WTC11 (cell line): ENCODE data around the gene TMEM14C. TPM values are rescaled to one million over a fixed set of nuclear protein-coding genes. Genes with fewer than 3 reads are reported as not detected.

Source experiments
- ATAC-seq: fragments of 200-7000 bp; cut with Tn5 transposase; 2 replicates; pipeline ENCODE4 v1.10.0; 2021; ENCODE audit warnings: mild to moderate bottlenecking, moderate library complexity
- CTCF ChIA-PET: fragments of 300-600 bp; sonication (Branson Sonifier 250); formaldehyde crosslinking; loops from one replicate; lab custom pipeline; 2021; ENCODE audit warnings: antibody characterized with exemption; lab: Charles Lee
- POLR2A ChIA-PET: fragments of 350-600 bp; sonication (Branson Sonifier 250); formaldehyde crosslinking; loops from one replicate; lab custom pipeline; 2021; ENCODE audit warnings: antibody characterized with exemption; lab: Charles Lee
- DNase-seq: peaks from one replicate; pipeline ENCODE4 v3.0.0; 2021; ENCODE audit warnings: low spot score
- H3K27ac Mint-ChIP-seq: 2 replicates; pipeline ENCODE4 v1.8.0; 2021; ENCODE audit warnings: mixed read lengths
- H3K27me3 Mint-ChIP-seq: 2 replicates; pipeline ENCODE4 v1.8.0; 2021; ENCODE audit warnings: low read depth, mild to moderate bottlenecking, moderate library complexity, mixed read lengths
- H3K36me3 Mint-ChIP-seq: 2 replicates; pipeline ENCODE4 v1.8.0; 2021; ENCODE audit warnings: mixed read lengths
- H3K4me1 Mint-ChIP-seq: 2 replicates; pipeline ENCODE4 v1.8.0; 2022; ENCODE audit warnings: mixed read lengths
- H3K4me3 Mint-ChIP-seq: 2 replicates; pipeline ENCODE4 v1.8.0; 2021; ENCODE audit warnings: mild to moderate bottlenecking, moderate library complexity, mixed read lengths
- H3K9me3 Mint-ChIP-seq: 2 replicates; pipeline ENCODE4 v1.8.0; 2021; ENCODE audit warnings: mixed read lengths
- AFF4 ChIP-seq: sonication (generic); formaldehyde crosslinking; IDR thresholded peaks from 2 replicates; pipeline ENCODE4 v1.8.1; 2023; ENCODE audit warnings: mild to moderate bottlenecking, missing genetic modification reagents, borderline replicate concordance
- CREB1 ChIP-seq: sonication (generic); formaldehyde crosslinking; IDR thresholded peaks from 2 replicates; pipeline ENCODE4 v1.8.0; 2023; ENCODE audit warnings: mild to moderate bottlenecking, missing genetic modification reagents
- CTCF ChIP-seq: fragments of 200-600 bp; IDR thresholded peaks from 2 replicates; pipeline ENCODE4 v1.8.0; 2022; ENCODE audit warnings: antibody characterized with exemption
- ELF4 ChIP-seq: sonication (generic); formaldehyde crosslinking; IDR thresholded peaks from 2 replicates; pipeline ENCODE4 v1.8.1; 2022; ENCODE audit warnings: low read depth, mild to moderate bottlenecking, moderate library complexity, missing genetic modification reagents
- ESRRA ChIP-seq: sonication (generic); formaldehyde crosslinking; IDR thresholded peaks from 2 replicates; pipeline ENCODE4 v1.8.1; 2022; ENCODE audit warnings: mild to moderate bottlenecking, missing genetic modification reagents, borderline replicate concordance
- FOXJ3 ChIP-seq: sonication (generic); formaldehyde crosslinking; IDR thresholded peaks from 2 replicates; pipeline ENCODE4 v1.9.0; 2021; ENCODE audit warnings: missing genetic modification reagents, mild to moderate bottlenecking, borderline replicate concordance
- FOXK1 ChIP-seq: sonication (generic); formaldehyde crosslinking; IDR thresholded peaks from 2 replicates; pipeline ENCODE4 v1.8.0; 2022; ENCODE audit warnings: mild to moderate bottlenecking, moderate library complexity, missing genetic modification reagents
- FOXP1 ChIP-seq: sonication (generic); formaldehyde crosslinking; IDR thresholded peaks from 2 replicates; pipeline ENCODE4 v1.8.0; 2022; ENCODE audit warnings: missing genetic modification reagents, mild to moderate bottlenecking, moderate library complexity, borderline replicate concordance
- GABPB1 ChIP-seq: sonication (generic); formaldehyde crosslinking; IDR thresholded peaks from 2 replicates; pipeline ENCODE4 v1.8.1; 2023; ENCODE audit warnings: mild to moderate bottlenecking, missing genetic modification reagents
- IRF1 ChIP-seq: sonication (generic); formaldehyde crosslinking; IDR thresholded peaks from 2 replicates; pipeline ENCODE4 v1.8.0; 2023; ENCODE audit warnings: missing genetic modification reagents
- MXD4 ChIP-seq: fragments of 250-450 bp; sonication (Bioruptor Pico); IDR thresholded peaks from 2 replicates; pipeline ENCODE4 v1.8.0; 2021; ENCODE audit warnings: mild to moderate bottlenecking, moderate library complexity, borderline replicate concordance
- NFYB ChIP-seq: sonication (generic); formaldehyde crosslinking; conservative IDR thresholded peaks from 2 replicates; pipeline ENCODE4 v1.8.0; 2022; ENCODE audit warnings: low read depth, missing genetic modification reagents
- PRDM15 ChIP-seq: sonication (generic); formaldehyde crosslinking; IDR thresholded peaks from 2 replicates; pipeline ENCODE4 v1.8.0; 2022; ENCODE audit warnings: missing genetic modification reagents
- SMAD3 ChIP-seq: sonication (generic); formaldehyde crosslinking; IDR thresholded peaks from 2 replicates; pipeline ENCODE4 v1.8.0; 2022; ENCODE audit warnings: missing genetic modification reagents, mild to moderate bottlenecking, borderline replicate concordance
- SP1 ChIP-seq: sonication (generic); formaldehyde crosslinking; conservative IDR thresholded peaks from 2 replicates; pipeline ENCODE4 v1.8.1; 2022; ENCODE audit warnings: missing genetic modification reagents
- ZNF317 ChIP-seq: sonication (generic); formaldehyde crosslinking; IDR thresholded peaks from 2 replicates; pipeline ENCODE4 v1.8.1; 2023; ENCODE audit warnings: low read depth, mild to moderate bottlenecking, moderate library complexity, missing genetic modification reagents, borderline replicate concordance
- total RNA-seq: library from RNA; stranded (reverse); gene quantifications from 3 replicates; pipeline ENCODE4 v1.2.3, GENCODE V29; 2021

TMEM14C gene
- total RNA-seq, 1 experiment from 2014 or later = 103 TPM

GRCh38 chr6:10713962-10714361 is 8.9 kb upstream of the TMEM14C start:
- H3K27me3 Mint-ChIP-seq = no peaks in the 10 kb centered on the region
- peaks cover 14% of the 10 kb centered on the region for H3K9me3 Mint-ChIP-seq
- ChIA-PET CTCF (no interaction called here), POLR2A (no interaction called here)
- H3K4me3 Mint-ChIP-seq = no peak overlapping the region
- H3K4me1 Mint-ChIP-seq = no peaks in the 10 kb centered on the region
- DNase-seq (no peak), ATAC-seq (no peak)
- peaks cover 26% of the 10 kb centered on the region for H3K36me3 Mint-ChIP-seq
- TF ChIP-seq ESRRA (CRISPR knock-in tag) = no peak
- no peak for TF ChIP-seq CTCF
- TF ChIP-seq CREB1 (CRISPR knock-in tag) = no peak
- TF ChIP-seq PRDM15 (CRISPR knock-in tag) = no peak
- TF ChIP-seq SMAD3 (CRISPR knock-in tag) = no peak
- TF ChIP-seq GABPB1 (CRISPR knock-in tag) = no peak
- no peak for TF ChIP-seq ZNF317 (CRISPR knock-in tag)
- TF ChIP-seq IRF1 (CRISPR knock-in tag) = no peak
- no peak overlapping the region for H3K27ac Mint-ChIP-seq

- peak overlapping the region; percentile 57; the same call in 1 of the 2 replicates for H3K27ac Mint-ChIP-seq
- TF ChIP-seq NFYB (CRISPR knock-in tag) (peak; percentile 74), PRDM15 (CRISPR knock-in tag) (no peak)
- H3K4me1 Mint-ChIP-seq = peaks cover 20% of the 10 kb centered on the region
- ChIA-PET CTCF (interaction anchor here (0.7 to 1.8 kb wide), 2 partner anchors 14 to 254 kb away, joined by 3 to 8 read pairs; no protein-coding TSS in a partner anchor), POLR2A (interaction anchor here (0.8 to 4.5 kb wide), 2 partner anchors 11 to 28 kb away, joined by 3 to 43 read pairs; partner anchors contain the start of gene TMEM14B)
- H3K36me3 Mint-ChIP-seq = peaks cover 20% of the 10 kb centered on the region
- no peak for DNase-seq
- H3K9me3 Mint-ChIP-seq = peaks cover 30% of the 10 kb centered on the region
- H3K4me3 Mint-ChIP-seq = no peak overlapping the region
- no peaks in the 10 kb centered on the region for H3K27me3 Mint-ChIP-seq
- ATAC-seq = no peak
Observed at GRCh38 chr6:10719296-10719963, 3.4 kb upstream of the TMEM14C start.

GRCh38 chr6:10719964-10720264 is 3.0 kb upstream of the TMEM14C start:
- Mint-ChIP-seq H3K27me3 (no peaks in the 10 kb centered on the region), H3K4me3 (no peak overlapping the region), H3K4me1 (peaks cover 25% of the 10 kb centered on the region), H3K36me3 (peaks cover 20% of the 10 kb centered on the region), H3K9me3 (peaks cover 30% of the 10 kb centered on the region), H3K27ac (no peak overlapping the region)
- ChIA-PET POLR2A (interaction anchor here (0.8 to 4.5 kb wide), 2 partner anchors 11 to 27 kb away, joined by 3 to 43 read pairs; partner anchors contain the start of gene TMEM14B), CTCF (interaction anchor here (0.7 to 1.8 kb wide), 2 partner anchors 13 to 254 kb away, joined by 3 to 8 read pairs; no protein-coding TSS in a partner anchor)
- no peak for ATAC-seq
- DNase-seq = no peak
- TF ChIP-seq AFF4 (CRISPR knock-in tag) (no peak), FOXP1 (CRISPR knock-in tag) (no peak), MXD4 (no peak), SP1 (CRISPR knock-in tag) (no peak), FOXJ3 (CRISPR knock-in tag) (no peak), ELF4 (CRISPR knock-in tag) (no peak), FOXK1 (CRISPR knock-in tag) (no peak)
